ENCODE measurements around the gene ADAM15. TPM values are rescaled to one million over a fixed set of nuclear protein-coding genes. Genes with fewer than 3 reads are reported as not detected.
A peak's percentile ranks its signal among the peaks of the same experiment; 100 is the strongest.

ADAM15 gene
- total and polyA plus RNA-seq, 5 donors from 2014 or later, result 9.8 to 31.5 (median 20.6) TPM

DNA sequence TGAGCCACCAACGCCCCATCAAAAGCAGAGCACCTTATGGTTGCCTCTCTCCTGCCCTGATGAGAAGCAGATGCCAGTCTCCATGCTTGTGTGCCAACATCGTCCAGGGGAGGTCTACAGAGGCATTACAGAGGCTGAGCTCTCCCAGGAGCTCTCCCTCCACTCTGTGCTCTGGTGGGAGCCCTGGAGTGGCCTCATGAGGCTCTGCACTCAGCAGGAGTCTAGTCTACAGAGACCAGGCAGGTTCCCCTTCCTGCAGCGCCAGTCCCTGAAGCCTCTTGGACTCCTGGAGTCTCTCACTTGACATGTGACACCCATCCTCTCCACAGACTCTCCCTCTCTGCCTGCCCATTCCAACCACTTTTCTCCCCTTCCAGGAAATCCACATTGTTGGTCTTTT, 14.1 kb upstream of the ADAM15 start:
- Mint-ChIP-seq H3K27me3 (peaks cover 22% of the 10 kb centered on the region), H3K9me3 (no peaks in the 10 kb centered on the region), H3K4me1 (no peaks in the 10 kb centered on the region), H3K36me3 (no peaks in the 10 kb centered on the region), H3K27ac (no peak overlapping the region), H3K4me3 (no peak overlapping the region)
- no peak overlapping the region for H3K4me3 ChIP-seq (ENCODE audit: low read depth, low read length)
- no peaks in the 10 kb centered on the region for H3K4me1 ChIP-seq (ENCODE audit: control insufficient read depth, insufficient read depth, low read length, poor library complexity, severe bottlenecking)
- no peaks in the 10 kb centered on the region for H3K36me3 ChIP-seq (ENCODE audit: control insufficient read depth, insufficient read depth, low read length)
- no peak for DNase-seq
- ATAC-seq (ENCODE audit: low read depth in 2 of 2), result no peak
- no peaks in the 10 kb centered on the region for H3K9me3 ChIP-seq (ENCODE audit: control insufficient read depth in 2 of 2, low read length in 2 of 2)
- no peak overlapping the region for H3K27ac ChIP-seq (ENCODE audit: insufficient read depth, low read length, poor library complexity, severe bottlenecking)
- H3K27me3 ChIP-seq (ENCODE audit: control insufficient read depth, insufficient read depth, low read length), result peaks cover 3% of the 10 kb centered on the region

GRCh38 chr1:155037851-155038441, 13.2 kb upstream of the ADAM15 start:
- Mint-ChIP-seq H3K4me1 (peaks cover 0 to 5% (median 0%) of the 10 kb centered on the region in 4 donors), H3K36me3 (no peaks in the 10 kb centered on the region), H3K27ac (no peak overlapping the region), H3K4me3 (no peak overlapping the region), H3K27me3 (peaks cover 22% of the 10 kb centered on the region), H3K9me3 (no peaks in the 10 kb centered on the region)
- H3K9me3 ChIP-seq (ENCODE audit: control insufficient read depth in 2 of 2, low read length in 2 of 2), result no peaks in the 10 kb centered on the region
- no peak for DNase-seq
- no peaks in the 10 kb centered on the region for H3K36me3 ChIP-seq (ENCODE audit: control insufficient read depth, insufficient read depth, low read length)
- H3K27ac ChIP-seq (ENCODE audit: insufficient read depth, low read length, poor library complexity, severe bottlenecking), result no peak overlapping the region
- no peaks in the 10 kb centered on the region for H3K4me1 ChIP-seq (ENCODE audit: control insufficient read depth, insufficient read depth, low read length, poor library complexity, severe bottlenecking)
- H3K4me3 ChIP-seq (ENCODE audit: low read depth, low read length), result no peak overlapping the region
- H3K27me3 ChIP-seq (ENCODE audit: control insufficient read depth, insufficient read depth, low read length), result peaks cover 3% of the 10 kb centered on the region
- no peak for ATAC-seq (ENCODE audit: low read depth in 2 of 2)

GRCh38 chr1:155038602-155039307, 12.4 kb upstream of the ADAM15 start:
- H3K27ac Mint-ChIP-seq, result no peak overlapping the region

DNA sequence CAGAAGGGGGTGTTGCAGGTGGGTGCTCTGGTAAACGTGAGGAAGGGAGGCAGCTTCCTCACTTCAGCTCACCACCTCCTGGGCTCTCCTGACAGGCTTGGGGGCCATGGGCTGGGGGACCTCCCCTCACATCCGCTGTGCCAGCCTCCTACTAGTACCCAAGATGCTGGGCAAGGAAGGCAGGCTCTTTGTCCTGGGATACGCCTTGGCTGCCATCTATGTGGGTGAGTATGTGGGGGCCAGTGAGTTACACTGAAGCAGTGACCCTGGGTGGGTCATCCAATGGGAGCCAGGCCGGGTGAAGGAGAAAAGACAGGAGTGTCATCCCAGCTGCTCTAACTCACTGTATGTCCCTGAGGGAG, 11.8 kb upstream of the ADAM15 start:
- DNase-seq (no peak), ATAC-seq (ENCODE audit: low read depth in 2 of 2) (no peak)
- H3K27ac Mint-ChIP-seq, result peak overlapping the region in 1 of 3 donors; percentile 56
- no peaks in the 10 kb centered on the region for H3K36me3 ChIP-seq (ENCODE audit: control insufficient read depth, insufficient read depth, low read length)
- H3K9me3 Mint-ChIP-seq, result no peaks in the 10 kb centered on the region
- no peak overlapping the region for H3K27ac ChIP-seq (ENCODE audit: insufficient read depth, low read length, poor library complexity, severe bottlenecking)
- H3K4me3 ChIP-seq (ENCODE audit: low read depth, low read length), result no peak overlapping the region
- peaks cover 0 to 5% (median 0%) of the 10 kb centered on the region in 4 donors for H3K4me1 Mint-ChIP-seq
- H3K36me3 Mint-ChIP-seq, result no peaks in the 10 kb centered on the region
- no peaks in the 10 kb centered on the region for H3K4me1 ChIP-seq (ENCODE audit: control insufficient read depth, insufficient read depth, low read length, poor library complexity, severe bottlenecking)
- no peak overlapping the region for H3K4me3 Mint-ChIP-seq
- peaks cover 22% of the 10 kb centered on the region for H3K27me3 Mint-ChIP-seq
- no peaks in the 10 kb centered on the region for H3K9me3 ChIP-seq (ENCODE audit: control insufficient read depth in 2 of 2, low read length in 2 of 2)
- peaks cover 3% of the 10 kb centered on the region for H3K27me3 ChIP-seq (ENCODE audit: control insufficient read depth, insufficient read depth, low read length)

More at GRCh38 chr1:155038602-155039307, 12.4 kb upstream of the ADAM15 start:
- peaks cover 22% of the 10 kb centered on the region for H3K27me3 Mint-ChIP-seq
- no peaks in the 10 kb centered on the region for H3K36me3 Mint-ChIP-seq
- ATAC-seq (ENCODE audit: low read depth in 2 of 2) (no peak), DNase-seq (no peak)
- no peak overlapping the region for H3K4me3 Mint-ChIP-seq
- Histone ChIP-seq H3K9me3 (ENCODE audit: control insufficient read depth in 2 of 2, low read length in 2 of 2) (no peaks in the 10 kb centered on the region), H3K4me1 (ENCODE audit: control insufficient read depth, insufficient read depth, low read length, poor library complexity, severe bottlenecking) (no peaks in the 10 kb centered on the region), H3K27me3 (ENCODE audit: control insufficient read depth, insufficient read depth, low read length) (peaks cover 3% of the 10 kb centered on the region), H3K27ac (ENCODE audit: insufficient read depth, low read length, poor library complexity, severe bottlenecking) (no peak overlapping the region), H3K4me3 (ENCODE audit: low read depth, low read length) (no peak overlapping the region), H3K36me3 (ENCODE audit: control insufficient read depth, insufficient read depth, low read length) (no peaks in the 10 kb centered on the region)
- H3K4me1 Mint-ChIP-seq, result peaks cover 0 to 5% (median 0%) of the 10 kb centered on the region in 4 donors
- H3K9me3 Mint-ChIP-seq, result no peaks in the 10 kb centered on the region

DNA sequence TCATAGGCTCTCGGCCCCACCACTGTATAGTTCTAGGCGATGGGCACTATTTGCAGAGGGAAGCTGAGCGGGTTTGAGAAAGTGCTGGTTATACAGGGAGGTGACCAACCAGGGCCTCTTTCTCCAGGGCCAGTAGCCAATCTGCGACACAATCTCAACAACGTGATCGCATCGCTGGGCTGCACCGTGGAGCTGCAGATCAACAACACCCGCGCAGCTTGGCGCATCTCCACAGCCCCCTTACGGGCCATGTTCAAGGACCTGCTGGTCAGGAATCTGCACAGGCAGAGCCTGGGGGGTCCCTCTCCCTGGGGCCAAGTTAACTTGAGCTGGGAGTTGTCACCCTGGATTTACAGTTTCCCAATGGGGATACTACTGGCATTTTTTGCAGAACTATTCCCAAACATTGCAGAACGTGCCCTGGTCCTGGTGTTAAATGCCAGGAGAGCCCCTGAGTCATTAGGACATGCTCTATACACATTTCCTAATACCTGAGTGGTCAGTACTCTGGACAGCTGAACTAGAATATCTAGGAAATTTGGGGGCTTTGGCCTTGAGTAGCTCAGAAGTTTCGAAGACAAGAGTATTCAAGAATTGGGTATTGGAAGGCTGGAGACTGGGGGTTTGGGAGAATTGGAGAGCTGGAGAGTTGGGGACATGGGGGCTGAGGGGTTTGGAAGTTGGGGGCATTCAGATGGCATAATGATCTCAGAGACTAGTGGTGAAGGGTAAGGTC, 10.6 kb upstream of the ADAM15 start:
- H3K27ac ChIP-seq (ENCODE audit: insufficient read depth, low read length, poor library complexity, severe bottlenecking), result no peak overlapping the region
- no peak overlapping the region for H3K4me3 ChIP-seq (ENCODE audit: low read depth, low read length)
- ATAC-seq (ENCODE audit: low read depth in 2 of 2) (no peak), DNase-seq (no peak)
- peaks cover 3% of the 10 kb centered on the region for H3K27me3 ChIP-seq (ENCODE audit: control insufficient read depth, insufficient read depth, low read length)
- no peaks in the 10 kb centered on the region for H3K9me3 ChIP-seq (ENCODE audit: control insufficient read depth in 2 of 2, low read length in 2 of 2)
- H3K4me1 Mint-ChIP-seq, result peaks cover 2 to 10% (median 4%) of the 10 kb centered on the region in 4 donors
- no peaks in the 10 kb centered on the region for H3K9me3 Mint-ChIP-seq
- no peaks in the 10 kb centered on the region for H3K4me1 ChIP-seq (ENCODE audit: control insufficient read depth, insufficient read depth, low read length, poor library complexity, severe bottlenecking)
- H3K27ac Mint-ChIP-seq, result no peak overlapping the region
- H3K4me3 Mint-ChIP-seq, result no peak overlapping the region
- peaks cover 18% of the 10 kb centered on the region for H3K27me3 Mint-ChIP-seq
- H3K36me3 ChIP-seq (ENCODE audit: control insufficient read depth, insufficient read depth, low read length), result no peaks in the 10 kb centered on the region
- no peaks in the 10 kb centered on the region for H3K36me3 Mint-ChIP-seq

DNA sequence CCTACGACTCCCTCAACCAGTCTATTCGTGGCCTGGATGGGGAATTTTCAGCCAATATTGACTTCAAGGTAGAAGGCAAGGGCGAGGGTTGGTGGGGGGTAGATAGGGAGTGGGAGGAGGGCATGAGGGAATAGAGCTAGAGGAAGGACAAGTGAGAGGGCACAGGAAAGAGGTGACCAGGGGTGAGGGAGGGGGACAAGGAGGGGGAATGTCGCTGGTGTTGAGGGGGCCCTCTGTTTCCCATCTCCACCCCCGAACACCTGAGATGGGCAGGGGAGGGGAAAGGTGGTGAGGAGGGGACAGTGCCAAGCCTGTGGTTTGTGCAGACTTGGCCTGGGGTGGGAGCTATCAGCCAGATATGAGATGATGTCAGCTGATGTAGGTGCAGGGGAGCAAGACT, 8.3 kb upstream of the ADAM15 start:
- H3K36me3 Mint-ChIP-seq, result no peaks in the 10 kb centered on the region
- H3K4me1 Mint-ChIP-seq, result peaks cover 2 to 10% (median 4%) of the 10 kb centered on the region in 4 donors
- H3K27me3 Mint-ChIP-seq, result peaks cover 2% of the 10 kb centered on the region
- H3K36me3 ChIP-seq (ENCODE audit: control insufficient read depth, insufficient read depth, low read length), result no peaks in the 10 kb centered on the region
- peaks cover 3% of the 10 kb centered on the region for H3K27me3 ChIP-seq (ENCODE audit: control insufficient read depth, insufficient read depth, low read length)
- ATAC-seq (ENCODE audit: low read depth in 2 of 2) (no peak), DNase-seq (no peak)
- H3K4me3 Mint-ChIP-seq, result no peak overlapping the region
- no peak overlapping the region for H3K27ac ChIP-seq (ENCODE audit: insufficient read depth, low read length, poor library complexity, severe bottlenecking)
- H3K4me1 ChIP-seq (ENCODE audit: control insufficient read depth, insufficient read depth, low read length, poor library complexity, severe bottlenecking), result no peaks in the 10 kb centered on the region
- H3K27ac Mint-ChIP-seq, result no peak overlapping the region
- H3K9me3 ChIP-seq (ENCODE audit: control insufficient read depth in 2 of 2, low read length in 2 of 2), result no peaks in the 10 kb centered on the region
- H3K9me3 Mint-ChIP-seq, result no peaks in the 10 kb centered on the region
- H3K4me3 ChIP-seq (ENCODE audit: low read depth, low read length), result no peak overlapping the region

DNA sequence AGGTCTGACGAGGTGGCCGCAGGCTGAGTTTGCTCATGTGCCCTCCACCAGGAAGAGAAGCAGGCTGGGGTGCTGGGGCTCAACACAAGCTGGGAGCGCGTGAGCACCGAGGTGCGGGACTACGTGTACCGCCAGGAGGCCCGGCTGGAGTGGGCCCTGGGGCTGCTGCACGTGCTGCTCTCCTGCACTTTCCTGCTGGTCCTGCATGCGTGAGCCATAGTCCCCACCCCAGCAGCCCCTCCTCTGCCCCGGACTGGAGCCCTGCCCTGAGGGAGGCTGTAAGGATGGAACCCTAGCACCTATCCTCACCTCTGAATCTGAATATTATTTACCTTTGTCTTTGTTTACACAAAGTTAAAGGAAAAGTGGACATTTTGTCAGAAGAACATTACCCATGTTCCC, 7.8 kb upstream of the ADAM15 start:
- Mint-ChIP-seq H3K4me1 (peaks cover 2 to 10% (median 4%) of the 10 kb centered on the region in 4 donors), H3K9me3 (no peaks in the 10 kb centered on the region), H3K27me3 (no peaks in the 10 kb centered on the region), H3K4me3 (no peak overlapping the region), H3K27ac (no peak overlapping the region), H3K36me3 (no peaks in the 10 kb centered on the region)
- no peak for ATAC-seq (ENCODE audit: low read depth in 2 of 2)
- Histone ChIP-seq H3K36me3 (ENCODE audit: control insufficient read depth, insufficient read depth, low read length) (no peaks in the 10 kb centered on the region), H3K4me3 (ENCODE audit: low read depth, low read length) (no peak overlapping the region), H3K27ac (ENCODE audit: insufficient read depth, low read length, poor library complexity, severe bottlenecking) (no peak overlapping the region), H3K27me3 (ENCODE audit: control insufficient read depth, insufficient read depth, low read length) (no peaks in the 10 kb centered on the region), H3K9me3 (ENCODE audit: control insufficient read depth in 2 of 2, low read length in 2 of 2) (no peaks in the 10 kb centered on the region), H3K4me1 (ENCODE audit: control insufficient read depth, insufficient read depth, low read length, poor library complexity, severe bottlenecking) (no peaks in the 10 kb centered on the region)
- no peak for DNase-seq
